Lower leg skin (tissue), 3 donors: ENCODE measurements around the gene PKP4.

Source experiments
- POLR2A ChIP-seq, 2 donors: fragments of 450-650 bp; IDR thresholded peaks; one replicate each; pipeline ENCODE4 v1.6.1; 2016 to 2017; ENCODE audit warnings: antibody characterized with exemption in 2 of 2, mild to moderate bottlenecking in 1 of 2, moderate library complexity in 1 of 2
- TF ChIP-seq, protein P1 (sequence below), 3 donors: fragments of 450-650 bp; IDR thresholded peaks; one replicate each; pipeline ENCODE4 v1.5.1; 2016; ENCODE audit warnings: antibody characterized with exemption in 3 of 3, mild to moderate bottlenecking in 3 of 3, moderate library complexity in 2 of 3

- no peak for TF ChIP-seq POLR2A (IDR thresholded peaks at IDR 0.05)
- TF ChIP-seq, protein P1, sequence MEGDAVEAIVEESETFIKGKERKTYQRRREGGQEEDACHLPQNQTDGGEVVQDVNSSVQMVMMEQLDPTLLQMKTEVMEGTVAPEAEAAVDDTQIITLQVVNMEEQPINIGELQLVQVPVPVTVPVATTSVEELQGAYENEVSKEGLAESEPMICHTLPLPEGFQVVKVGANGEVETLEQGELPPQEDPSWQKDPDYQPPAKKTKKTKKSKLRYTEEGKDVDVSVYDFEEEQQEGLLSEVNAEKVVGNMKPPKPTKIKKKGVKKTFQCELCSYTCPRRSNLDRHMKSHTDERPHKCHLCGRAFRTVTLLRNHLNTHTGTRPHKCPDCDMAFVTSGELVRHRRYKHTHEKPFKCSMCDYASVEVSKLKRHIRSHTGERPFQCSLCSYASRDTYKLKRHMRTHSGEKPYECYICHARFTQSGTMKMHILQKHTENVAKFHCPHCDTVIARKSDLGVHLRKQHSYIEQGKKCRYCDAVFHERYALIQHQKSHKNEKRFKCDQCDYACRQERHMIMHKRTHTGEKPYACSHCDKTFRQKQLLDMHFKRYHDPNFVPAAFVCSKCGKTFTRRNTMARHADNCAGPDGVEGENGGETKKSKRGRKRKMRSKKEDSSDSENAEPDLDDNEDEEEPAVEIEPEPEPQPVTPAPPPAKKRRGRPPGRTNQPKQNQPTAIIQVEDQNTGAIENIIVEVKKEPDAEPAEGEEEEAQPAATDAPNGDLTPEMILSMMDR (IDR thresholded peaks at IDR 0.05): no peak
These were observed 32.8 kb downstream of the PKP4 start for GRCh38 chr2:158489366-158490112.
